ENCODE measurements around the gene FOXK1.

DNA sequence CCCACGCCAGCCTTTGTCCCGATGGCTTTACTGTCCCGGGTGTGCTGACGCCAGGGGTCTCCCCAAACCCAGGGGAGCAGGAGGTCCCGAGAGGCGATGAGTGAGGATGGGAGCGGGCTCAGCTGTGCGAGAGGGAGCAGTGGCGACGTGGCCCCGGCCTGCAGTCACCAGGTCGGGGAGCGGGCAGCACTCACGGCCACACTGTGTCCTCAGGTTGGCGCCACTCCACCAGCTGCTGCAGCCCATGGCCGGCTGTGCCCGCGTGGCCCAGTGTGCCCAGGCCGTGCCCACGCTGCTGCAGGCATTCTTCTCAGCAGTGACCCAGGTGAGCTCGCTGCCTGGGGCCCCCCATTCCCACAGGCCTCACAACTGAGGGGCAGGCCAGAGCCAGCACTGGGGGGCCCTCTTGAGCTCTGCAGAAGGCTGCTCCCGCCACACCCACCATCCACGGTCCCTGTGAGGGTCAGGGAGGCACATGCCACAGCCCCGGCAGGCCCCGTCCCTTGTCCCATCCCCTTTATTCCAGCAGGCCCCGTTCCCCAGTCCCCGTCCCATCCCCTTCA is 106.6 kb downstream of the FOXK1 start:
- TF ChIP-seq ZSCAN31 (CRISPR knock-in tag; IDR thresholded peaks at IDR 0.05; ENCODE audit: low read depth): no peak
- TF ChIP-seq GABPA (IDR thresholded peaks at IDR 0.05; ENCODE audit: low read depth, low read length): no peak
- TF ChIP-seq GABPA (CRISPR knock-in tag; IDR thresholded peaks at IDR 0.05; ENCODE audit: low read depth): no peak
- no peak for TF ChIP-seq POLR2A (IDR thresholded peaks at IDR 0.05; ENCODE audit: insufficient read depth in 1 of 2, low read depth in 2 of 2, low read length in 2 of 2)
- TF ChIP-seq MXI1 (IDR thresholded peaks at IDR 0.05; ENCODE audit: borderline replicate concordance, low read depth, low read length): no peak
- TF ChIP-seq, protein P1, sequence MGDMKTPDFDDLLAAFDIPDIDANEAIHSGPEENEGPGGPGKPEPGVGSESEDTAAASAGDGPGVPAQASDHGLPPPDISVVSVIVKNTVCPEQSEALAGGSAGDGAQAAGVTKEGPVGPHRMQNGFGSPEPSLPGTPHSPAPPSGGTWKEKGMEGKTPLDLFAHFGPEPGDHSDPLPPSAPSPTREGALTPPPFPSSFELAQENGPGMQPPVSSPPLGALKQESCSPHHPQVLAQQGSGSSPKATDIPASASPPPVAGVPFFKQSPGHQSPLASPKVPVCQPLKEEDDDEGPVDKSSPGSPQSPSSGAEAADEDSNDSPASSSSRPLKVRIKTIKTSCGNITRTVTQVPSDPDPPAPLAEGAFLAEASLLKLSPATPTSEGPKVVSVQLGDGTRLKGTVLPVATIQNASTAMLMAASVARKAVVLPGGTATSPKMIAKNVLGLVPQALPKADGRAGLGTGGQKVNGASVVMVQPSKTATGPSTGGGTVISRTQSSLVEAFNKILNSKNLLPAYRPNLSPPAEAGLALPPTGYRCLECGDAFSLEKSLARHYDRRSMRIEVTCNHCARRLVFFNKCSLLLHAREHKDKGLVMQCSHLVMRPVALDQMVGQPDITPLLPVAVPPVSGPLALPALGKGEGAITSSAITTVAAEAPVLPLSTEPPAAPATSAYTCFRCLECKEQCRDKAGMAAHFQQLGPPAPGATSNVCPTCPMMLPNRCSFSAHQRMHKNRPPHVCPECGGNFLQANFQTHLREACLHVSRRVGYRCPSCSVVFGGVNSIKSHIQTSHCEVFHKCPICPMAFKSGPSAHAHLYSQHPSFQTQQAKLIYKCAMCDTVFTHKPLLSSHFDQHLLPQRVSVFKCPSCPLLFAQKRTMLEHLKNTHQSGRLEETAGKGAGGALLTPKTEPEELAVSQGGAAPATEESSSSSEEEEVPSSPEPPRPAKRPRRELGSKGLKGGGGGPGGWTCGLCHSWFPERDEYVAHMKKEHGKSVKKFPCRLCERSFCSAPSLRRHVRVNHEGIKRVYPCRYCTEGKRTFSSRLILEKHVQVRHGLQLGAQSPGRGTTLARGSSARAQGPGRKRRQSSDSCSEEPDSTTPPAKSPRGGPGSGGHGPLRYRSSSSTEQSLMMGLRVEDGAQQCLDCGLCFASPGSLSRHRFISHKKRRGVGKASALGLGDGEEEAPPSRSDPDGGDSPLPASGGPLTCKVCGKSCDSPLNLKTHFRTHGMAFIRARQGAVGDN (CRISPR knock-in tag; IDR thresholded peaks at IDR 0.05): no peak
- TF ChIP-seq, protein P2, sequence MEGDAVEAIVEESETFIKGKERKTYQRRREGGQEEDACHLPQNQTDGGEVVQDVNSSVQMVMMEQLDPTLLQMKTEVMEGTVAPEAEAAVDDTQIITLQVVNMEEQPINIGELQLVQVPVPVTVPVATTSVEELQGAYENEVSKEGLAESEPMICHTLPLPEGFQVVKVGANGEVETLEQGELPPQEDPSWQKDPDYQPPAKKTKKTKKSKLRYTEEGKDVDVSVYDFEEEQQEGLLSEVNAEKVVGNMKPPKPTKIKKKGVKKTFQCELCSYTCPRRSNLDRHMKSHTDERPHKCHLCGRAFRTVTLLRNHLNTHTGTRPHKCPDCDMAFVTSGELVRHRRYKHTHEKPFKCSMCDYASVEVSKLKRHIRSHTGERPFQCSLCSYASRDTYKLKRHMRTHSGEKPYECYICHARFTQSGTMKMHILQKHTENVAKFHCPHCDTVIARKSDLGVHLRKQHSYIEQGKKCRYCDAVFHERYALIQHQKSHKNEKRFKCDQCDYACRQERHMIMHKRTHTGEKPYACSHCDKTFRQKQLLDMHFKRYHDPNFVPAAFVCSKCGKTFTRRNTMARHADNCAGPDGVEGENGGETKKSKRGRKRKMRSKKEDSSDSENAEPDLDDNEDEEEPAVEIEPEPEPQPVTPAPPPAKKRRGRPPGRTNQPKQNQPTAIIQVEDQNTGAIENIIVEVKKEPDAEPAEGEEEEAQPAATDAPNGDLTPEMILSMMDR (CRISPR knock-in tag; IDR thresholded peaks at IDR 0.05): no peak
- TF ChIP-seq TCF7L2 (IDR thresholded peaks at IDR 0.05; ENCODE audit: low read depth, low read length): no peak
- TF ChIP-seq MZF1 (CRISPR knock-in tag; IDR thresholded peaks at IDR 0.05; ENCODE audit: borderline replicate concordance): no peak
- TF ChIP-seq SP1 (IDR thresholded peaks at IDR 0.05): no peak
- TF ChIP-seq SP1 (CRISPR knock-in tag; IDR thresholded peaks at IDR 0.05): no peak
- TF ChIP-seq, protein P3, sequence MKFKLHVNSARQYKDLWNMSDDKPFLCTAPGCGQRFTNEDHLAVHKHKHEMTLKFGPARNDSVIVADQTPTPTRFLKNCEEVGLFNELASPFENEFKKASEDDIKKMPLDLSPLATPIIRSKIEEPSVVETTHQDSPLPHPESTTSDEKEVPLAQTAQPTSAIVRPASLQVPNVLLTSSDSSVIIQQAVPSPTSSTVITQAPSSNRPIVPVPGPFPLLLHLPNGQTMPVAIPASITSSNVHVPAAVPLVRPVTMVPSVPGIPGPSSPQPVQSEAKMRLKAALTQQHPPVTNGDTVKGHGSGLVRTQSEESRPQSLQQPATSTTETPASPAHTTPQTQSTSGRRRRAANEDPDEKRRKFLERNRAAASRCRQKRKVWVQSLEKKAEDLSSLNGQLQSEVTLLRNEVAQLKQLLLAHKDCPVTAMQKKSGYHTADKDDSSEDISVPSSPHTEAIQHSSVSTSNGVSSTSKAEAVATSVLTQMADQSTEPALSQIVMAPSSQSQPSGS (CRISPR knock-in tag; IDR thresholded peaks at IDR 0.05): no peak
- TF ChIP-seq, protein P4, sequence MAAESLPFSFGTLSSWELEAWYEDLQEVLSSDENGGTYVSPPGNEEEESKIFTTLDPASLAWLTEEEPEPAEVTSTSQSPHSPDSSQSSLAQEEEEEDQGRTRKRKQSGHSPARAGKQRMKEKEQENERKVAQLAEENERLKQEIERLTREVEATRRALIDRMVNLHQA (CRISPR knock-in tag; IDR thresholded peaks at IDR 0.05): no peak
- no peak for TF ChIP-seq NFE2L2 (IDR thresholded peaks at IDR 0.05; ENCODE audit: low read length)
- TF ChIP-seq POGZ (CRISPR knock-in tag; IDR thresholded peaks at IDR 0.05): no peak

Data from HepG2 (cell line).